CD8-positive, alpha-beta memory T cell (primary cell): Measurements from ENCODE around the gene SLC1A2. TPM values are rescaled to one million over a fixed set of nuclear protein-coding genes. Genes with fewer than 3 reads are reported as not detected.

Experiments used
- CTCF ChIA-PET: fragments of 350-600 bp; sonication (Branson Sonifier 250); formaldehyde crosslinking; loops from one replicate; lab custom pipeline; 2021; ENCODE audit warnings: antibody characterized with exemption; lab: Charles Lee
- POLR2A ChIA-PET: fragments of 350-600 bp; sonication (Branson Sonifier 250); formaldehyde crosslinking; loops from one replicate; lab custom pipeline; 2021; ENCODE audit warnings: antibody characterized with exemption; lab: Charles Lee
- DNase-seq, 5 donors: peaks; one replicate each; pipeline versions ENCODE4 v3.0.0 to v3.0.0-alpha.2; 2020 to 2022; ENCODE audit warnings: mixed read lengths in 1 of 5
- H3K27ac ChIP-seq: one replicate; pipeline ENCODE4 v1.7.0; 2013; ENCODE audit warnings: low read depth, mild to moderate bottlenecking, low read length, moderate library complexity
- H3K27me3 ChIP-seq: 2 replicates; pipeline ENCODE4 v1.7.0; 2013; ENCODE audit warnings: low read length, mild to moderate bottlenecking; ENCODE audit not compliant: insufficient read depth, poor library complexity, severe bottlenecking
- H3K36me3 ChIP-seq: 2 replicates; pipeline ENCODE4 v1.7.0; 2013; ENCODE audit warnings: mild to moderate bottlenecking, low read length, moderate library complexity; ENCODE audit not compliant: insufficient read depth
- H3K4me1 ChIP-seq: 2 replicates; pipeline ENCODE4 v1.7.0; 2013; ENCODE audit warnings: mild to moderate bottlenecking, low read length, moderate library complexity; ENCODE audit not compliant: insufficient read depth
- H3K4me3 ChIP-seq: 2 replicates; pipeline ENCODE4 v1.7.0; 2013; ENCODE audit warnings: mild to moderate bottlenecking, low read length
- H3K9me3 ChIP-seq: 2 replicates; pipeline ENCODE4 v1.7.0; 2013; ENCODE audit warnings: mild to moderate bottlenecking, low read length
- H3K27ac Mint-ChIP-seq, 8 donors: one replicate each; pipeline ENCODE4 v1.8.0; 2020 to 2021; ENCODE audit warnings: mixed read lengths in 8 of 8, mild to moderate bottlenecking in 6 of 8, inconsistent platforms in 3 of 8, moderate library complexity in 3 of 8
- H3K27me3 Mint-ChIP-seq, 2 donors: one replicate each; pipeline ENCODE4 v1.8.0; 2020 to 2021; ENCODE audit warnings: mixed read lengths in 2 of 2, mild to moderate bottlenecking in 1 of 2, moderate library complexity in 1 of 2
- H3K36me3 Mint-ChIP-seq, 3 donors: one replicate each; pipeline ENCODE4 v1.8.0; 2020 to 2021; ENCODE audit warnings: mixed read lengths in 3 of 3, inconsistent platforms in 1 of 3, mild to moderate bottlenecking in 1 of 3
- H3K4me1 Mint-ChIP-seq, 3 donors: one replicate each; pipeline ENCODE4 v1.8.0; 2020 to 2021; ENCODE audit warnings: mixed read lengths in 3 of 3, inconsistent platforms in 1 of 3, mild to moderate bottlenecking in 1 of 3
- H3K4me3 Mint-ChIP-seq, 7 donors: one replicate each; pipeline ENCODE4 v1.8.0; 2020 to 2021; ENCODE audit warnings: mixed read lengths in 7 of 7, mild to moderate bottlenecking in 6 of 7, moderate library complexity in 4 of 7, inconsistent platforms in 2 of 7
- H3K9me3 Mint-ChIP-seq, 5 donors: one replicate each; pipeline ENCODE4 v1.8.0; 2020 to 2022; ENCODE audit warnings: mixed read lengths in 5 of 5, mild to moderate bottlenecking in 3 of 5, moderate library complexity in 2 of 5, inconsistent platforms in 1 of 5
- polyA plus RNA-seq: library from polyadenylated mRNA; unstranded; fragments of 300-500 nt; fragmentation: Illumina TruSeq; gene quantifications from one replicate; pipeline ENCODE4 v1.2.3, GENCODE V29; 2021
- total RNA-seq, 2 experiments: library from RNA; stranded (reverse); gene quantifications; one replicate each; pipeline ENCODE4 v1.2.3, GENCODE V29; 2021

SLC1A2 gene
- total and polyA plus RNA-seq, 3 experiments from 2014 or later, result 0.03 TPM; not detected in 2

GRCh38 chr11:35207471-35208403, 211.6 kb downstream of the SLC1A2 start:
- Mint-ChIP-seq H3K9me3 (peaks cover 2 to 10% (median 3%) of the 10 kb centered on the region in 5 donors), H3K27ac (peak overlapping the region; percentile 30 to 92 (median 58))

GRCh38 chr11:35206616-35207015, 212.7 kb downstream of the SLC1A2 start:
- Mint-ChIP-seq H3K36me3 (peaks cover 59 to 100% (median 78%) of the 10 kb centered on the region in 3 donors), H3K4me3 (no peak overlapping the region), H3K27me3 (no peaks in the 10 kb centered on the region), H3K4me1 (peaks cover 43 to 81% (median 74%) of the 10 kb centered on the region in 3 donors), H3K27ac (peak overlapping the region in 7 of 8 donors; percentile 12 to 81 (median 77)), H3K9me3 (peaks cover 2 to 10% (median 3%) of the 10 kb centered on the region in 5 donors)
- DNase-seq, result no peak
- POLR2A ChIA-PET, result no interaction called here
- Histone ChIP-seq H3K9me3 (peaks cover 4% of the 10 kb centered on the region), H3K4me1 (peaks cover 11% of the 10 kb centered on the region), H3K4me3 (no peak overlapping the region), H3K27ac (no peak overlapping the region), H3K27me3 (no peaks in the 10 kb centered on the region), H3K36me3 (peaks cover 55% of the 10 kb centered on the region)
- CTCF ChIA-PET, result no interaction called here

More at GRCh38 chr11:35207471-35208403, 211.6 kb downstream of the SLC1A2 start:
- no peaks in the 10 kb centered on the region for H3K27me3 Mint-ChIP-seq
- DNase-seq, result no peak
- H3K36me3 ChIP-seq, result peaks cover 49% of the 10 kb centered on the region
- H3K27me3 ChIP-seq, result no peaks in the 10 kb centered on the region
- H3K4me1 Mint-ChIP-seq, result peaks cover 39 to 81% (median 69%) of the 10 kb centered on the region in 3 donors
- POLR2A ChIA-PET, result no interaction called here
- H3K36me3 Mint-ChIP-seq, result peaks cover 50 to 99% (median 76%) of the 10 kb centered on the region in 3 donors
- H3K27ac ChIP-seq, result no peak overlapping the region
- peaks cover 4% of the 10 kb centered on the region for H3K9me3 ChIP-seq
- H3K4me1 ChIP-seq, result peaks cover 5% of the 10 kb centered on the region
- no peak overlapping the region for H3K4me3 ChIP-seq
- no peak overlapping the region for H3K4me3 Mint-ChIP-seq
- CTCF ChIA-PET, result no interaction called here

GRCh38 chr11:35204614-35205013, 214.7 kb downstream of the SLC1A2 start:
- ChIA-PET POLR2A (no interaction called here), CTCF (no interaction called here)
- H3K9me3 ChIP-seq, result peaks cover under 1% of the 10 kb centered on the region
- Mint-ChIP-seq H3K4me3 (no peak overlapping the region), H3K27me3 (no peaks in the 10 kb centered on the region), H3K4me1 (peaks cover 47 to 84% (median 81%) of the 10 kb centered on the region in 3 donors), H3K36me3 (peaks cover 62 to 99% (median 76%) of the 10 kb centered on the region in 3 donors), H3K9me3 (peaks cover 0 to 4% (median 0%) of the 10 kb centered on the region in 5 donors), H3K27ac (peak overlapping the region in 6 of 8 donors; percentile 42 to 90 (median 56))
- no peak overlapping the region for H3K4me3 ChIP-seq
- peaks cover 62% of the 10 kb centered on the region for H3K36me3 ChIP-seq
- no peak for DNase-seq
- no peak overlapping the region for H3K27ac ChIP-seq
- H3K4me1 ChIP-seq, result peaks cover 18% of the 10 kb centered on the region
- no peaks in the 10 kb centered on the region for H3K27me3 ChIP-seq

Other genes starting within 250 kb of the SLC1A2 start
- gene PAMR1, start 106.1 kb upstream of the SLC1A2 start, total RNA-seq, result not detected
- gene PAMR1, start 106.1 kb upstream of the SLC1A2 start, polyA plus RNA-seq, result not detected
- under 1 TPM; 0.26 to 0.69 TPM for gene FJX1, start 198.9 kb upstream of the SLC1A2 start, total RNA-seq
- gene FJX1, start 198.9 kb upstream of the SLC1A2 start, polyA plus RNA-seq, result not detected
- gene TRIM44, start 243.2 kb upstream of the SLC1A2 start, total RNA-seq, result 10 to 100 TPM; 36.8 to 40.4 TPM
- gene TRIM44, start 243.2 kb upstream of the SLC1A2 start, polyA plus RNA-seq, result 40.4 TPM